Hepatocyte (in vitro differentiated cells): ENCODE results near the gene TDRD10. TPM values are rescaled to one million over a fixed set of nuclear protein-coding genes. Genes with fewer than 3 reads are reported as not detected.

Experiments
- DNase-seq: peaks from one replicate; pipeline ENCODE4 v3.0.0-alpha.2; 2016; ENCODE audit warnings: low spot score
- H2AFZ ChIP-seq: fragments of 200-600 bp; sonication (generic); 2 replicates; pipeline ENCODE4 v1.6.0; 2016; ENCODE audit warnings: antibody characterized with exemption, mild to moderate bottlenecking
- H3K27ac ChIP-seq: fragments of 200-600 bp; sonication (generic); 2 replicates; pipeline ENCODE4 v1.5.1; 2016; ENCODE audit warnings: mild to moderate bottlenecking
- H3K27me3 ChIP-seq: fragments of 200-600 bp; sonication (generic); 2 replicates; pipeline ENCODE4 v1.6.1; 2016
- H3K36me3 ChIP-seq: fragments of 200-600 bp; sonication (generic); replicated peaks from 2 replicates; pipeline ENCODE4 v1.5.1; 2016; ENCODE audit warnings: low read depth; ENCODE audit not compliant: insufficient read depth
- H3K4me1 ChIP-seq: fragments of 200-600 bp; sonication (generic); 2 replicates; pipeline ENCODE4 v1.5.1; 2016; ENCODE audit warnings: mild to moderate bottlenecking, moderate library complexity; ENCODE audit not compliant: insufficient read depth
- H3K4me2 ChIP-seq: fragments of 200-600 bp; sonication (generic); 2 replicates; pipeline ENCODE4 v1.6.0; 2016
- H3K4me3 ChIP-seq: fragments of 200-600 bp; sonication (generic); 2 replicates; pipeline ENCODE4 v1.5.1; 2016; ENCODE audit warnings: mild to moderate bottlenecking
- H3K79me2 ChIP-seq: fragments of 200-600 bp; sonication (generic); 2 replicates; pipeline ENCODE4 v1.6.0; 2017; ENCODE audit warnings: mild to moderate bottlenecking
- H3K9me2 ChIP-seq: fragments of 200-600 bp; sonication (generic); replicated peaks from 2 replicates; pipeline ENCODE4 v1.6.0; 2017; ENCODE audit warnings: mild to moderate bottlenecking; ENCODE audit not compliant: insufficient read depth
- H3K9me3 ChIP-seq: fragments of 200-600 bp; sonication (generic); 2 replicates; pipeline ENCODE4 v1.5.1; 2016; ENCODE audit warnings: low read depth, mild to moderate bottlenecking
- H4K20me1 ChIP-seq: fragments of 200-600 bp; sonication (generic); 2 replicates; pipeline ENCODE4 v1.6.0; 2016; ENCODE audit warnings: mild to moderate bottlenecking; ENCODE audit not compliant: insufficient read depth, poor library complexity, severe bottlenecking
- EZH2 ChIP-seq: fragments of 200-600 bp; sonication (generic); IDR thresholded peaks from 2 replicates; pipeline ENCODE4 v1.6.1; 2016; ENCODE audit warnings: antibody characterized with exemption, mild to moderate bottlenecking, borderline replicate concordance
- EZH2phosphoT487 ChIP-seq: fragments of 200-600 bp; sonication (generic); IDR thresholded peaks from one replicate; pipeline ENCODE4 v1.6.1; 2018; ENCODE audit warnings: antibody characterized with exemption, mild to moderate bottlenecking, low read depth, moderate library complexity; ENCODE audit not compliant: unreplicated experiment, severe bottlenecking
- WGBS: methylation state at CpG from one replicate; pipeline ENCODE4 v1.1.6; 2016; ENCODE audit warnings: low lambda C conversion rate; ENCODE audit errors: missing lambda C conversion rate; 5-methylcytosine and 5-hydroxymethylcytosine counted together
- polyA plus RNA-seq: library from polyadenylated mRNA; unstranded; fragments of >200 nt; fragmentation: Nextera tagmentation; extraction: Ambion mirVana; gene quantifications from 2 replicates; pipeline ENCODE4 v1.2.1, GENCODE V29; 2016
- total RNA-seq: library from RNA; depleted of rRNA; stranded (reverse); fragments of >200 nt; gene quantifications from 2 replicates; pipeline ENCODE4 v1.2.3, GENCODE V29; 2014
- TF ChIP-seq, protein P1 (sequence below): fragments of 200-600 bp; sonication (generic); IDR thresholded peaks from 2 replicates; pipeline ENCODE4 v1.5.1; 2016; ENCODE audit warnings: antibody characterized with exemption, mild to moderate bottlenecking; ENCODE audit not compliant: poor library complexity

TDRD10 gene
- total and polyA plus RNA-seq, 2 experiments from 2014 or later = 0.20 TPM; not detected in 1

DNA sequence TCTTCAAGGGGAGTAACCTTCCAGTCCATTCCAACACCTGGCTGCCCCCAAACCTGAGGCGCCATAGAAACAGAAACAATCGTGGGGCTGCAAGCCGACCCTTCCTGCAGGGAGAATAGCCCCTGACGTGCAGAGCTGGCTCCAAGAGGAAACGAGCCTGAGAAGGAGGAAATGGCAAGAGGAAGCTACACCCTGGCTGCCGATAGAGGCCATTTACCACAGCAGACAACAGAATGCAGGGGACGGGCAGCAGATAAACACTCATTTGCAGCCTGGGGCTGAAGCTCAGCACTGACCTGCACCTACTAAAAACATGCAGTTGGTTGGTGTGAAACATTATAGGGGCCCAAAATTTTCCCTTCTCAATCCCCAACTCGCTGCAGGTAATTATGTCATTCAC, 8.7 kb upstream of the TDRD10 start:
- no peak overlapping the region for H3K4me3 ChIP-seq
- no peaks in the 10 kb centered on the region for H3K9me3 ChIP-seq
- no peaks in the 10 kb centered on the region for H3K79me2 ChIP-seq
- no peaks in the 10 kb centered on the region for H3K4me1 ChIP-seq
- H3K27me3 ChIP-seq = peaks cover 9% of the 10 kb centered on the region
- H3K4me2 ChIP-seq = no peak overlapping the region
- no peaks in the 10 kb centered on the region for H4K20me1 ChIP-seq
- WGBS = 38% methylated on average over 8 of the region's 8 CpGs
- TF ChIP-seq, protein P1, sequence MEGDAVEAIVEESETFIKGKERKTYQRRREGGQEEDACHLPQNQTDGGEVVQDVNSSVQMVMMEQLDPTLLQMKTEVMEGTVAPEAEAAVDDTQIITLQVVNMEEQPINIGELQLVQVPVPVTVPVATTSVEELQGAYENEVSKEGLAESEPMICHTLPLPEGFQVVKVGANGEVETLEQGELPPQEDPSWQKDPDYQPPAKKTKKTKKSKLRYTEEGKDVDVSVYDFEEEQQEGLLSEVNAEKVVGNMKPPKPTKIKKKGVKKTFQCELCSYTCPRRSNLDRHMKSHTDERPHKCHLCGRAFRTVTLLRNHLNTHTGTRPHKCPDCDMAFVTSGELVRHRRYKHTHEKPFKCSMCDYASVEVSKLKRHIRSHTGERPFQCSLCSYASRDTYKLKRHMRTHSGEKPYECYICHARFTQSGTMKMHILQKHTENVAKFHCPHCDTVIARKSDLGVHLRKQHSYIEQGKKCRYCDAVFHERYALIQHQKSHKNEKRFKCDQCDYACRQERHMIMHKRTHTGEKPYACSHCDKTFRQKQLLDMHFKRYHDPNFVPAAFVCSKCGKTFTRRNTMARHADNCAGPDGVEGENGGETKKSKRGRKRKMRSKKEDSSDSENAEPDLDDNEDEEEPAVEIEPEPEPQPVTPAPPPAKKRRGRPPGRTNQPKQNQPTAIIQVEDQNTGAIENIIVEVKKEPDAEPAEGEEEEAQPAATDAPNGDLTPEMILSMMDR = no peak
- TF ChIP-seq EZH2 (no peak), EZH2phosphoT487 (no peak)
- H2AFZ ChIP-seq = no peak overlapping the region
- H3K9me2 ChIP-seq = no peaks in the 10 kb centered on the region
- no peak for DNase-seq
- no peak overlapping the region for H3K27ac ChIP-seq
- H3K36me3 ChIP-seq = no peaks in the 10 kb centered on the region

GRCh38 chr1:154495496-154496273, 6.3 kb upstream of the TDRD10 start:
- H3K9me2 ChIP-seq = no peaks in the 10 kb centered on the region
- H3K27ac ChIP-seq = no peak overlapping the region
- H3K36me3 ChIP-seq = no peaks in the 10 kb centered on the region
- no peak for DNase-seq
- no peaks in the 10 kb centered on the region for H4K20me1 ChIP-seq
- H2AFZ ChIP-seq = no peak overlapping the region
- no peak overlapping the region for H3K4me3 ChIP-seq
- no peaks in the 10 kb centered on the region for H3K79me2 ChIP-seq
- TF ChIP-seq, protein P1 = no peak
- no peak for TF ChIP-seq EZH2phosphoT487
- TF ChIP-seq EZH2 = no peak
- H3K27me3 ChIP-seq = peaks cover 31% of the 10 kb centered on the region
- no peak overlapping the region for H3K4me2 ChIP-seq
- H3K9me3 ChIP-seq = no peaks in the 10 kb centered on the region
- whole genome bisulfite sequencing = 82% methylated on average over 8 of the region's 8 CpGs
- H3K4me1 ChIP-seq = no peaks in the 10 kb centered on the region

- no peak for DNase-seq
- no peak for TF ChIP-seq EZH2
- no peak for TF ChIP-seq EZH2phosphoT487
- Histone ChIP-seq H3K27me3 (peaks cover 38% of the 10 kb centered on the region), H3K9me3 (no peaks in the 10 kb centered on the region), H3K79me2 (no peaks in the 10 kb centered on the region), H3K36me3 (no peaks in the 10 kb centered on the region), H2AFZ (no peak overlapping the region), H3K9me2 (no peaks in the 10 kb centered on the region), H4K20me1 (no peaks in the 10 kb centered on the region), H3K4me3 (no peak overlapping the region), H3K4me1 (peaks cover 2% of the 10 kb centered on the region), H3K4me2 (no peak overlapping the region), H3K27ac (no peak overlapping the region)
- 55% methylated on average over 5 of the region's 5 CpGs for WGBS
Observed at GRCh38 chr1:154496383-154496782, 5.6 kb upstream of the TDRD10 start.

DNA sequence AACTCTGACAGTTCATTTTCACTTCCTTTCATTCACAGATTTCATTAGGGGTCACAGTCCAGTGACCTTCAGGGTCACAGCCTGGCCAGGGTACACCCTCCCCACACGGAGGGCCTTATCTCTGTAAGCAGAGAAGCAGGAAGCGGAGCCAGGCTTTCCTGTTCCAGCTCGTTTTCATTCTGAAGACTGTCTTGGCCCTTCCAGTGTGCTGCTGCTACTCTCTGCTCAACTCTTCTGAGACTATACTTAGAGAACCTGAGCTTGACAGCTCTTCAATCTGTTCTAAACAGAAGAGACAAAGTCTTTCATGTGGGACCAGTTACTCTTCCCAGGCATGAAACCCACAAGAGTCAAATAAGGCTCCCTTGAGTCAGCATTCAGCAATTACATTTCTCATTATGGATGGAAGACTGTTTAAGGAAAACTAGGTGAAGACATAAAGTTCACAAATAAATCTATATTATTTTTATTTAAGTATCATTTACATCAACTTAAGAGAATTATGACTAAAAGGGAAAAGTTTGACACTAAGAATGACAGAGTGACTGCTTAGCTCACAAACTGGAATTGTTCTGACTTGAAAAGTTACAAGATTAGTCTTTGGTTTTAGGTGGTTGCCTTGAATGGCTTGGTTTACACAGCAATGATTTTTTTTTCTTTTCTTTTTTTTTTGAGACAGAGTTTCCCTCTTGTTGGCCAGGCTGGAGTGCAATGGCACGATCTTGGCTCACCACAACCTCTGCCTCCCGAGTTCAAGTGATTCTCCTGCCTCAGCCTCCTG, 4.8 kb upstream of the TDRD10 start:
- Histone ChIP-seq H3K9me3 (no peaks in the 10 kb centered on the region), H3K4me1 (peaks cover 5% of the 10 kb centered on the region), H3K4me3 (no peak overlapping the region), H3K36me3 (no peaks in the 10 kb centered on the region), H2AFZ (no peak overlapping the region), H3K27ac (peak overlapping the region; percentile 15), H3K9me2 (no peaks in the 10 kb centered on the region), H3K4me2 (no peak overlapping the region), H4K20me1 (no peaks in the 10 kb centered on the region), H3K27me3 (peaks cover 46% of the 10 kb centered on the region), H3K79me2 (no peaks in the 10 kb centered on the region)
- peak; percentile 38 for DNase-seq
- 48% methylated on average over 5 of the region's 5 CpGs for WGBS
- TF ChIP-seq EZH2 = no peak
